OCI-LY7 (cell line): ENCODE results near the gene CNPY1. TPM values are rescaled to one million over a fixed set of nuclear protein-coding genes. Genes with fewer than 3 reads are reported as not detected.

Experiments
- BruUV-seq: library from RNA; stranded (reverse); fragments of 400-500 nt; replicated peaks from 2 replicates; lab custom pipeline; 2021; lab: Mats Ljungman, UMichigan
- CTCF ChIA-PET: fragments of 300-600 bp; sonication (Branson Sonifier 250); formaldehyde crosslinking; loops from one replicate; lab custom pipeline; 2022; ENCODE audit warnings: antibody characterized with exemption; ENCODE audit not compliant: unreplicated experiment; lab: Charles Lee
- POLR2A ChIA-PET: fragments of 300-600 bp; sonication (Branson Sonifier 250); formaldehyde crosslinking; loops from one replicate; lab custom pipeline; 2022; ENCODE audit warnings: antibody characterized with exemption; lab: Charles Lee
- DNase-seq: peaks from one replicate; pipeline ENCODE4 v3.0.0-alpha.2; 2015; ENCODE audit warnings: low spot score
- H2AFZ ChIP-seq: fragments of 200-600 bp; sonication (generic), shearing (Covaris generic); 2 replicates; pipeline ENCODE4 v1.6.1; 2014; ENCODE audit warnings: mild to moderate bottlenecking, antibody characterized with exemption, low read length, moderate library complexity
- H3K27ac ChIP-seq: fragments of 200-600 bp; sonication (generic); 2 replicates; pipeline ENCODE4 v1.5.1; 2014; ENCODE audit warnings: mixed run types, low read depth, mild to moderate bottlenecking, moderate library complexity, low read length, inconsistent platforms; ENCODE audit not compliant: poor library complexity, severe bottlenecking
- H3K36me3 ChIP-seq: fragments of 200-600 bp; sonication (generic); 2 replicates; pipeline ENCODE4 v1.6.1; 2014; ENCODE audit warnings: mild to moderate bottlenecking, antibody characterized with exemption, low read length, moderate library complexity, mixed read lengths; ENCODE audit not compliant: insufficient read depth
- H3K4me1 ChIP-seq: fragments of 200-600 bp; sonication (generic); 2 replicates; pipeline ENCODE4 v1.5.1; 2014; ENCODE audit warnings: mild to moderate bottlenecking, low read length; ENCODE audit not compliant: insufficient read depth, poor library complexity, severe bottlenecking
- H3K4me2 ChIP-seq: fragments of 200-600 bp; sonication (generic); 2 replicates; pipeline ENCODE4 v1.6.1; 2014; ENCODE audit warnings: mild to moderate bottlenecking, low read length
- H3K4me3 ChIP-seq: fragments of 200-600 bp; sonication (generic); 2 replicates; pipeline ENCODE4 v1.5.1; 2014; ENCODE audit warnings: mild to moderate bottlenecking, low read depth, low read length; ENCODE audit not compliant: poor library complexity, severe bottlenecking
- H3K79me2 ChIP-seq: fragments of 200-600 bp; sonication (generic); 2 replicates; pipeline ENCODE4 v1.6.1; 2016; ENCODE audit warnings: low read depth, mild to moderate bottlenecking, low read length, moderate library complexity, mixed read lengths; ENCODE audit not compliant: insufficient read depth
- H3K9me2 ChIP-seq: fragments of 200-600 bp; sonication (generic); 2 replicates; pipeline ENCODE4 v1.6.1; 2016; ENCODE audit warnings: mild to moderate bottlenecking, low read length, mixed read lengths; ENCODE audit not compliant: insufficient read depth
- H3K9me3 ChIP-seq: fragments of 200-600 bp; sonication (generic); 2 replicates; pipeline ENCODE4 v1.6.1; 2014; ENCODE audit warnings: mild to moderate bottlenecking, mixed run types, low read length, mixed read lengths
- H4K20me1 ChIP-seq: fragments of 200-600 bp; sonication (generic); 2 replicates; pipeline ENCODE4 v1.6.1; 2014; ENCODE audit warnings: mild to moderate bottlenecking, antibody characterized with exemption, low read length, moderate library complexity, mixed read lengths; ENCODE audit not compliant: insufficient read depth
- CTCF ChIP-seq: fragments of 200-600 bp; sonication (generic); conservative IDR thresholded peaks from 2 replicates; pipeline ENCODE4 v1.5.1; 2014; ENCODE audit warnings: mild to moderate bottlenecking, antibody characterized with exemption, low read length, moderate library complexity, mixed read lengths
- EZH2phosphoT487 ChIP-seq: fragments of 200-600 bp; sonication (generic); IDR thresholded peaks from 2 replicates; pipeline ENCODE4 v1.6.1; 2018; ENCODE audit warnings: low read depth, borderline replicate concordance, mild to moderate bottlenecking, mixed run types, antibody characterized with exemption, low read length, moderate library complexity, mixed read lengths
- intact Hi-C: fragments of 100-400 bp; cut with micrococcal nuclease; formaldehyde crosslinking; loops from one replicate; pipeline ENCODE4 v1.10.0; 2022; ENCODE audit not compliant: unreplicated experiment
- total RNA-seq, 2 experiments: library from RNA; depleted of rRNA in 1 of 2; stranded (reverse); fragments of >200 nt in 1 of 2; shearing (Covaris generic) in 1 of 2; gene quantifications; 2 replicates each; pipeline ENCODE4 v1.2.3, GENCODE V29; 2014 to 2022

CNPY1 gene
- total RNA-seq, 2 experiments from 2014 or later, result not detected

GRCh38 chr7:155518633-155519032, 27.7 kb downstream of the CNPY1 start:
- Histone ChIP-seq H3K27ac (no peak overlapping the region), H3K4me2 (no peak overlapping the region), H3K36me3 (no peaks in the 10 kb centered on the region), H3K4me3 (no peak overlapping the region), H3K9me2 (no peaks in the 10 kb centered on the region), H4K20me1 (no peaks in the 10 kb centered on the region), H3K79me2 (no peaks in the 10 kb centered on the region), H3K9me3 (no peaks in the 10 kb centered on the region), H3K4me1 (no peaks in the 10 kb centered on the region), H2AFZ (no peak overlapping the region)
- no TSS peak for BruUV-seq
- intact Hi-C loops, result no loop called here
- CTCF ChIA-PET, result no interaction called here
- TF ChIP-seq CTCF (no peak), EZH2phosphoT487 (no peak)
- DNase-seq, result no peak
- POLR2A ChIA-PET, result no interaction called here

- intact Hi-C loops, result no loop called here
- BruUV-seq, result no TSS peak
- Histone ChIP-seq H2AFZ (no peak overlapping the region), H4K20me1 (no peaks in the 10 kb centered on the region), H3K9me2 (no peaks in the 10 kb centered on the region), H3K4me2 (no peak overlapping the region), H3K79me2 (no peaks in the 10 kb centered on the region), H3K36me3 (no peaks in the 10 kb centered on the region), H3K4me1 (no peaks in the 10 kb centered on the region), H3K27ac (no peak overlapping the region), H3K9me3 (no peaks in the 10 kb centered on the region), H3K4me3 (no peak overlapping the region)
- POLR2A ChIA-PET, result no interaction called here
- no peak for DNase-seq
- CTCF ChIA-PET, result no interaction called here
- TF ChIP-seq CTCF (no peak), EZH2phosphoT487 (no peak)
Measured at GRCh38 chr7:155517969-155518368, 28.4 kb downstream of the CNPY1 start.

GRCh38 chr7:155517452-155517851, 28.9 kb downstream of the CNPY1 start:
- BruUV-seq, result no TSS peak
- Histone ChIP-seq H3K79me2 (no peaks in the 10 kb centered on the region), H3K4me3 (no peak overlapping the region), H3K9me2 (no peaks in the 10 kb centered on the region), H2AFZ (no peak overlapping the region), H3K27ac (no peak overlapping the region), H3K36me3 (no peaks in the 10 kb centered on the region), H3K4me2 (no peak overlapping the region), H3K4me1 (no peaks in the 10 kb centered on the region), H4K20me1 (no peaks in the 10 kb centered on the region), H3K9me3 (no peaks in the 10 kb centered on the region)
- ChIA-PET POLR2A (no interaction called here), CTCF (no interaction called here)
- no peak for TF ChIP-seq EZH2phosphoT487
- TF ChIP-seq CTCF, result no peak
- intact Hi-C loops, result no loop called here
- DNase-seq, result no peak
